GM08714 (cell line): ENCODE results near the gene VCP.

ENCODE experiments used
- H3K4me3 ChIP-seq: fragments of 200-500 bp; sonication (Bioruptor generic); 2 replicates; pipeline ENCODE4 v1.5.1; 2014; ENCODE audit warnings: mild to moderate bottlenecking, low read length, inconsistent platforms
- ZNF274 ChIP-seq: IDR thresholded peaks from 2 replicates; pipeline ENCODE4 v1.6.1; 2012; ENCODE audit warnings: mild to moderate bottlenecking, low read depth, low read length

The VCP gene

DNA sequence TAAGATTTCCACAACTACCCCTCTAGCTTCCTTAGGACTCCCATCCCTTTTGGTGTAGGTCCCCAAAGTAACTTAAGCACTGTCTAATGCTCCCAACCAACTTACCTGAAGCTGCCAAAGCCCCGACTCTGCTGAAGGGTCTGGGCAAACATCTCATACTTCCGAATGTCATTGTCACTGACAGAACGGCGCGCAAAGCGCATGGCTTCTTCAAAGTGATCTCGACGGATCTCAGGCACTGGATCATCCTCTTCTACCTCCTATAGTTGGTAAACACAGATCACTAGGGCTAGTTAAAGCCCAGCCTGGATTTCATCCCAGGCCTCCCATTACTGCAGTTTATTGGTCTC lies 15.2 kb downstream of the VCP start:
- H3K4me3 ChIP-seq, result no peak overlapping the region
- no peak for TF ChIP-seq ZNF274

DNA sequence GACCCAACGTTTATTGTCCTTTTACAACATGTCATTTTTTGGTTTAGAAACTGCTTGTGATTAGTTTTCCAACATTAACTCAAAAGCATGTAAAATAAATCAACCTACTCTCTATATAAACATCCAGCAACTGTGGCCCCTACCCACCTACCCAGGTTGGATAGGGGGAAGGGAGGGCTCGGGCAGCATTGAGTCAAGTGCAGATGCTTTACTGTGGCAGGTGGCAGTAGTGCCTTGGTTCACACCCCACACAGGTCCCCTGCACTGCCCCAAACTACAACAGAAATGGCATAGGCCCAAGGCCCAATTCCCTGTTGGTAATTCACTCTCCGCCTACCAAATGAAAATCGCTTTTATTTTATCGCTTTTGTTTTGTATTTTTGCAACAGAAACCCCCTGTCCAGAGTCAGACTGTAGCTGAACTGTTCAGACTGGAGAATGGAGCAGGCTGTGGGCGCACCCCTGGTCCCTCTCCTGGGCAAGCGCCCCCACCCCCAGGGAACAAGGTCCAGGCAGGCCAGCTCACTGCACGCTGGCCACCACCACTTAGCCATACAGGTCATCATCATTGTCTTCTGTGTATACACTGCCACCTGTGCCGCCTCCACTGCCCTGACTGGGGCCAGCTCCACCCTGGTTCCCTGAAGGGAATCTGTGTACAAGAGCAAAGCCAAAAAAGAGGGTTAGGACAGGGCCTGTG lies 15.7 kb downstream of the VCP start:
- TF ChIP-seq ZNF274, result no peak
- no peak overlapping the region for H3K4me3 ChIP-seq

DNA sequence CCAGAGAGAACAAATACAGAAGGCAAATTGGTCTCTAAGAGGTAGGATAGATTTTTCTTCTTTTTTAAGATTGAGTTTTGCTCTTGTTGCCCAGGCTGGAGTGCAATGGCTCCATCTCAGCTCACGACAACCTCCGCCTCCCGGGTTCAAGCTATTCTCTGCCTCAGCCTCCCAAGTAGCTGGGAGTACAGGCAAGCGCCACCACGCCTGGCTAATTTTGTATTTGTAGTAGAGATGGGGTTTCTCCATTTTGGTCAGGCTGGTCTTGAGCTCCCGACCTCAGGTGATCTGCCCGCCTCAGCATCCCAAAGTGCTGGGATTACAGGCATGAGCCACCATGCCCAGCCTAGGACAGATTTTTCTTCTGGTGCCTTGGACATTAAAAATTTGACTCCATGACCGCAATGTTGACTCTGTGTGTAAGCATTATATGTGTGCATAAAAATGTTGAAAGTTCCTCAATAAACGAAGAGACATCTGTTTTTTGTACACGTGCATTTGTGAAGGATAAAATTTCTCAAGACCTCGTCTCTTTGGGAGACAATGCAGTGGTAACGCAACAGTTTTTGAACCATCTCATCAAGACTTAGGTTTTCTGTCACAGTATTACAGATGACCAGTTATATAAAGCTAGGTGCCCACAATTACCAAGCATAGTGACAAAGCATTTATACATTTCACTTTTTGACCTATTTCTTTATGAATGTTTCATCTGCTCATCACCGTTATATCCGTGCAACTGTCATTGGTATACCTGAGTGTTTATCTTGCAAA lies 17.4 kb downstream of the VCP start:
- no peak overlapping the region for H3K4me3 ChIP-seq
- no peak for TF ChIP-seq ZNF274

- H3K4me3 ChIP-seq, result no peak overlapping the region
- TF ChIP-seq ZNF274, result no peak
These were observed 18.1 kb downstream of the VCP start for GRCh38 chr9:35054185-35054835.

DNA sequence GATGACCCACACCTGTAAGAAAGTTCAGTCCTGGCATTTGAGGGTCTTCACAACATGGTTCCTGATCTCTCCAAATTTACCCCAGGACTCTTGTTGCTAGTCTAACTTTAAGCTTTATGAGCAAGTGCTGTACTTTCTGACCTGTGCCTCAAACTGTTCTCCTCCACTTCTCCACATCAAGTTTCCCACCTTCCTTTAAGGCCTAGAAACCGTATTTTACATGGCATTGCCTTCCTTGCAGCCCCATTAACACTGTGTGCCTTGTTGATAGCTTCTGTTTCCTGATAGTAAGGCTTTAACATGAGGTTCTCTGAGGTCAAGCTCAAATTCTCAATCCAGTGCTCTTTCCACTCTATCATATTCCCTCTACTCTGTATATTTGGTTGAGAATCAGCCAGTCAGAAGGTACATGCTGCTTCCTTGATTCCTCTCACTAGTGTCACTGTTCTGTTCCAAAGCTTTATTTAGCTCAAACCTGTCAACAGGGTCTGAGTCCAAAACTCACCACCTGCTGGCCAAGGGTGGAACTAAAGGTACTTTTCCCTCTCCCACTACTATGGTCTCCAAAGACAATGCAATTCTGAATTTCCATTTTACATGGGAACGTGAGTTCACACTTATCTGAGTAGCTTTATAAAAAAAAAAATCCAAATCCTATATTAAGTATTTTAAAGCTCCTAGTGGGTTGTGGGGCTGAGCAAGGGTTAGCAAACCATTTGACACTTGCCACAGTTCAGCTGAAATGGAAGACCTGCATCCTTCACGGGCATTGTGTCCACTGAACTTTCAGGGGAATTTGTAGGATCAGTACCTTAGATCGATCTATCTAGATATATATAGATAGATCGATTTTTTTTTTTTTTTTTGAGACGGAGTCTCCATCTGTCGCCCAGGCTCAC lies 21.1 kb downstream of the VCP start:
- H3K4me3 ChIP-seq, result no peak overlapping the region
- TF ChIP-seq ZNF274, result no peak

- no peak overlapping the region for H3K4me3 ChIP-seq
- TF ChIP-seq ZNF274, result no peak
These were observed 23.9 kb downstream of the VCP start for GRCh38 chr9:35048511-35048910.

- TF ChIP-seq ZNF274, result no peak
- H3K4me3 ChIP-seq, result no peak overlapping the region
These were observed 28.4 kb downstream of the VCP start for GRCh38 chr9:35044071-35044470.

DNA sequence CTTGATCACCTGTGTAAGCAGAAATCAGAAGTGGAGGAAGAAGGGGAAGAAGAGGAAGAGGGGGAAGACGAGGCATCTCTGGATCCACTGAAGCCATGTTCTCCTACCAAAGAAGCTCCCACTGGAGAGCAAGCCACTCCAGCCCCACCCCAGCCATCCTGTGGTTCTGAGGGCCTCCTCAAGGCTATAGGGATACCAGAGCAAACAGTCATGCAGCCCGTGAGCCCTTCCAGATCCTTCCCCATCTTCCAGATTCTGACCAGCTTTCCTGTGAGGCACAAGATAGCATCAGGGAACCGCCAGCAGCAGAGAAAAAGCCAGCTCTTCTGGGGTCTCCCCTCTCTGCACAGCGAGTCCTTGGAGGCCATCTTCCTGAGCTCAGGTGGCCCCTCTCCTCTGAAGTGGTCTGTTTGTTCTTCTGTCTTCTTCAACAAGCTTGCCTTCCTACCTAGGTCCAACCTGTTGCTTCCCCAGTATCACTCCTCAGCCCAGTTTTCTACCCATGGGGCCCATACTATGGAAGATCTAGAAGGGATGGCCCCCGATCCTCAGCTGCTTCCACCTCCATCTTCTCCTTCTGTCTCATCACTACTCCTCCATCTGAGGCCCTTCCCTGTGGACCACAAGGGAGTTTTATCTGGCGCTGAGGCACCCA lies 29.4 kb downstream of the VCP start:
- no peak overlapping the region for H3K4me3 ChIP-seq
- TF ChIP-seq ZNF274, result no peak

DNA sequence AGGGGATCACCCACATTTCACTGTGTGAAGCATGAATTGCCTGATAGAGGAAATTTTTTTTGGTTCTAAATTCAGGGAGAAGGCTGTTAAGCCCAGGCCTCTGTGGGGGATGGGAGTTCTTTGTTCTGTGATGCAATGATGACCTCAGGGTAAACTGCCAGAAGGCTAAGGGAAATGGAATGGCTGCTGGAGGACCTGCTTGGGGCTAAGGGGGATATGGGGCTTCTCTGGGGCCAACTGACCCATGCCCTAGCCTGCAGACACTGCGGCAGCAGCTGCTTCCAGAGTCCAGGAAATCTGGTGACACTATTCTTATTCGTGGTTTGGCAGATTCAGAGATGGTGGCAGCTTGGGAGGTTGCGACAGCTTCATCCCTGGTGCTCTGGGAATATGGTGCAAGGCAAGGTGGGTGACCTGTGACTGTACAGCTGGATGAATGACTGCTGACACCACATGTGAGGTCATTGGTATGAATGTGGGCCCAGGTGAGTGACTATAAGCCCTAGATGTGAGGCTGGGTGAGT lies 30.3 kb downstream of the VCP start:
- no peak overlapping the region for H3K4me3 ChIP-seq
- no peak for TF ChIP-seq ZNF274

GRCh38 chr9:35035851-35036701 lies 36.3 kb downstream of the VCP start:
- no peak for TF ChIP-seq ZNF274
- H3K4me3 ChIP-seq, result no peak overlapping the region

GRCh38 chr9:35033101-35033500 lies 39.3 kb downstream of the VCP start:
- TF ChIP-seq ZNF274, result no peak
- H3K4me3 ChIP-seq, result no peak overlapping the region

- no peak overlapping the region for H3K4me3 ChIP-seq
- TF ChIP-seq ZNF274, result no peak
These were observed 42.6 kb downstream of the VCP start for GRCh38 chr9:35029852-35030251.

DNA sequence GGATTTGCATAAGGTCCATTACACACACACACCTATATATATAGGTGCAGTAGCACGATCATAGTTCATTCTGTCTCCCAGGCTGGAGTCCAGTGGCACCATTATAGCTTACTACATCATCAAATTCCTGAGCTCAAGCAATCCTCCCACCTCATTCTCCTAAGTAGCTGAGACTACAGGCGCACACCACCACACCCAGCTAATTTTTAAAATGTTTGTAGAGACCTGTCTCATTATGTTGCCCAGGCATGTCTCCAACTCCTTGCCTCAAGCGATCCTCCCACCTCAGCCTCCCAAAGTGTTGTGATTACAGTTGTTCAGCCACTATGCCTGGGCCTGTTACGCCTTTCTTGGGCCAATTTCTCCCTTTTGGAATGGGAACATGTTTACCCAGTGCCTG lies 43.2 kb downstream of the VCP start:
- no peak for TF ChIP-seq ZNF274

More for the DNA sequence above, 43.2 kb downstream of the VCP start:
- H3K4me3 ChIP-seq, result no peak overlapping the region
